NCI-H2107 treated with DMSO at 0.1 percent for 48 hours (cell line): ENCODE results near the gene HLCS.

Source experiments
- DNase-seq: peaks from one replicate; lab custom pipeline; 2025; ENCODE audit not compliant: unreplicated experiment; lab: John Stamatoyannopoulos, UW

Gene HLCS

GRCh38 chr21:36815284-36815683, 151.2 kb downstream of the HLCS start:
- no peak for DNase-seq

- DNase-seq, result no peak
These were observed 153.4 kb downstream of the HLCS start for GRCh38 chr21:36813052-36813451.

GRCh38 chr21:36811762-36812161, 154.7 kb downstream of the HLCS start:
- DNase-seq, result no peak

- DNase-seq, result no peak
These were observed 156.0 kb downstream of the HLCS start for GRCh38 chr21:36810443-36810842.

- DNase-seq, result no peak
These were observed 159.0 kb downstream of the HLCS start for GRCh38 chr21:36807422-36807928.

GRCh38 chr21:36806103-36806502, 160.4 kb downstream of the HLCS start:
- DNase-seq, result no peak

- no peak for DNase-seq
These were observed 161.4 kb downstream of the HLCS start for GRCh38 chr21:36804874-36805611.

GRCh38 chr21:36803816-36804439, 162.5 kb downstream of the HLCS start:
- DNase-seq, result no peak

GRCh38 chr21:36803051-36803645, 163.3 kb downstream of the HLCS start:
- DNase-seq, result no peak

GRCh38 chr21:36800734-36801133, 165.7 kb downstream of the HLCS start:
- DNase-seq, result no peak

GRCh38 chr21:36799869-36800268, 166.6 kb downstream of the HLCS start:
- no peak for DNase-seq

- DNase-seq, result no peak
These were observed 168.0 kb downstream of the HLCS start for GRCh38 chr21:36798491-36798890.

GRCh38 chr21:36796070-36796469, 170.4 kb downstream of the HLCS start:
- no peak for DNase-seq

GRCh38 chr21:36792505-36792967, 173.9 kb downstream of the HLCS start:
- DNase-seq, result peak; percentile 58

GRCh38 chr21:36791695-36792470, 174.6 kb downstream of the HLCS start:
- DNase-seq, result peak; percentile 34

GRCh38 chr21:36791180-36791579, 175.3 kb downstream of the HLCS start:
- no peak for DNase-seq

- DNase-seq, result no peak
These were observed 175.9 kb downstream of the HLCS start for GRCh38 chr21:36790616-36791015.

GRCh38 chr21:36788120-36788638, 178.3 kb downstream of the HLCS start:
- no peak for DNase-seq

GRCh38 chr21:36786186-36786585, 180.3 kb downstream of the HLCS start:
- no peak for DNase-seq

GRCh38 chr21:36785615-36786014, 180.9 kb downstream of the HLCS start:
- no peak for DNase-seq

- DNase-seq, result no peak
These were observed 181.5 kb downstream of the HLCS start for GRCh38 chr21:36784947-36785346.
